AG04450 (cell line): ENCODE measurements around the gene ISX. TPM values are rescaled to one million over a fixed set of nuclear protein-coding genes. Genes with fewer than 3 reads are reported as not detected.

Source experiments
- CTCF ChIA-PET: fragments of 300-600, 350-600 bp; formaldehyde crosslinking; extraction: SDS; loops from one replicate; lab custom pipeline; 2022; ENCODE audit warnings: antibody characterized with exemption, inconsistent platforms; lab: Charles Lee
- POLR2A ChIA-PET: fragments of 350-600 bp; formaldehyde crosslinking; extraction: SDS; loops from one replicate; lab custom pipeline; 2021; ENCODE audit warnings: antibody characterized with exemption, inconsistent platforms; lab: Yijun Ruan, JAX
- DNase-seq: peaks from one replicate; pipeline ENCODE4 v3.0.0-alpha.2; 2011; ENCODE audit warnings: low read depth, low spot score
- H3K27ac ChIP-seq: one replicate; pipeline ENCODE4 v1.5.1; 2012; ENCODE audit warnings: low read depth, low read length, control low read depth
- H3K27me3 ChIP-seq: one replicate; pipeline ENCODE4 v1.6.0; 2012; ENCODE audit warnings: low read length; ENCODE audit not compliant: control insufficient read depth, insufficient read depth
- H3K4me3 ChIP-seq: 2 replicates; pipeline ENCODE4 v1.5.1; 2011; ENCODE audit warnings: mild to moderate bottlenecking, low read depth, low read length, control low read depth
- H3K9me3 ChIP-seq: 2 replicates; pipeline ENCODE4 v1.5.1; 2012; ENCODE audit warnings: low read length; ENCODE audit not compliant: control insufficient read depth, insufficient read depth
- polyA plus RNA-seq: library from polyadenylated mRNA; depleted of rRNA; stranded (reverse); fragments of >200 nt; gene quantifications from 2 replicates; pipeline ENCODE4 v1.2.3, GENCODE V29; 2011
- TF ChIP-seq, protein P1 (sequence below): IDR thresholded peaks from 2 replicates; pipeline ENCODE4 v1.5.1; 2011; ENCODE audit warnings: low read depth, low read length, control low read depth, inconsistent platforms

Gene ISX
- polyA plus RNA-seq, 1 experiment = not detected

DNA sequence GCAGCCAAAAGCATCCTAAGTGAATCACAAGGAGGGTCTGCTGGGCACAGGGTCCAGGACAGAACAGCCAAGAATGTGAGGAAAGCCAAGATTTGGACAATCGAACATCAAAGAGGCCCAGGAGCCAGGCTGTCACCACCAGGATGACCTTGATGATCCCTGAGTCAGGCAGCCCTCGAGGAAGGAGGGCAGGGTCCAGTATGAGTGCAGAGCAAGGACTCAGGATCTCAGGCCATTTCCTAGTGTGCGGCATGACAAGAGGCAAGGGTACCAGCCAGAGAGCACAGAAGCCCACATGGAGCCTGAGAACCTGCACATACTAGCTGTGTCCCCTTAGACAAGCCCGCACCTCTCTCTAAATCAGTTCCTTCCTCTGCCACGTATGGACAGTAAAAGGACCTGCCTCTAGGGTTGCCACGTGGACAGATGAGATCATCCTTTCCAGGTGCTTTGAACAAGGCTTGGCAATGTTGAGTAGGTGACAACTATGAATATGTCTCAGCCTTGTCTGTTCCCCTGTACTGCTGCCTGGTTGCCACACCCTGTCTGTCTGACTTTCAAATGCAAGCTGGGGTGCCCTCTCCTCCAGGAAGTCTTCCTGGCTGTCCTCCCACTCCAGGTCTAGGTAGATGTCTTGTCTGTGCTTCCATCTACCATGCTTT, 32.2 kb upstream of the ISX start:
- peaks cover 7% of the 10 kb centered on the region for H3K9me3 ChIP-seq
- ChIA-PET CTCF (no interaction called here), POLR2A (no interaction called here)
- H3K4me3 ChIP-seq = no peak overlapping the region
- TF ChIP-seq, protein P1, sequence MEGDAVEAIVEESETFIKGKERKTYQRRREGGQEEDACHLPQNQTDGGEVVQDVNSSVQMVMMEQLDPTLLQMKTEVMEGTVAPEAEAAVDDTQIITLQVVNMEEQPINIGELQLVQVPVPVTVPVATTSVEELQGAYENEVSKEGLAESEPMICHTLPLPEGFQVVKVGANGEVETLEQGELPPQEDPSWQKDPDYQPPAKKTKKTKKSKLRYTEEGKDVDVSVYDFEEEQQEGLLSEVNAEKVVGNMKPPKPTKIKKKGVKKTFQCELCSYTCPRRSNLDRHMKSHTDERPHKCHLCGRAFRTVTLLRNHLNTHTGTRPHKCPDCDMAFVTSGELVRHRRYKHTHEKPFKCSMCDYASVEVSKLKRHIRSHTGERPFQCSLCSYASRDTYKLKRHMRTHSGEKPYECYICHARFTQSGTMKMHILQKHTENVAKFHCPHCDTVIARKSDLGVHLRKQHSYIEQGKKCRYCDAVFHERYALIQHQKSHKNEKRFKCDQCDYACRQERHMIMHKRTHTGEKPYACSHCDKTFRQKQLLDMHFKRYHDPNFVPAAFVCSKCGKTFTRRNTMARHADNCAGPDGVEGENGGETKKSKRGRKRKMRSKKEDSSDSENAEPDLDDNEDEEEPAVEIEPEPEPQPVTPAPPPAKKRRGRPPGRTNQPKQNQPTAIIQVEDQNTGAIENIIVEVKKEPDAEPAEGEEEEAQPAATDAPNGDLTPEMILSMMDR = no peak
- H3K27ac ChIP-seq = no peak overlapping the region
- H3K27me3 ChIP-seq = no peaks in the 10 kb centered on the region
- no peak for DNase-seq

DNA sequence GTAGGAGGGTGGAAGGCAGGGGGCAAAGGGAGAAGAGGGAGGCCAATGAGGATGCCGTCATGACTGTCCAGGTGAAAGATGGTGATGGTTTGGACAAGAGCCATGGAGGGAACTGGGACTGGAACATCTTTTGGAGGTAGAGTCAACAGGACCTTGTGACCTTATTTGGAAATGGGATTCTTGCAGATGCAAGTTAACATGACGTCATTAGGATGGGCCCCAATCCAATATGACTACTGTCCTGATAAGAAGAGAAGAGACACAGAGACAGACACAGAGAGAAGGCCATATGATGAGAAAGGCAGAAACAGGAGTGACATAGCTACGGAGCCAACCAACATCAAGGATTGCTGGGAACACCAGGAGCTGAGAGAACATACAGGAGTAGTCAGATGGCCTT, 31.0 kb upstream of the ISX start:
- Histone ChIP-seq H3K9me3 (peaks cover 16% of the 10 kb centered on the region), H3K27ac (no peak overlapping the region), H3K4me3 (no peak overlapping the region), H3K27me3 (no peaks in the 10 kb centered on the region)
- ChIA-PET POLR2A (no interaction called here), CTCF (no interaction called here)
- TF ChIP-seq, protein P1 = no peak
- DNase-seq = no peak

DNA sequence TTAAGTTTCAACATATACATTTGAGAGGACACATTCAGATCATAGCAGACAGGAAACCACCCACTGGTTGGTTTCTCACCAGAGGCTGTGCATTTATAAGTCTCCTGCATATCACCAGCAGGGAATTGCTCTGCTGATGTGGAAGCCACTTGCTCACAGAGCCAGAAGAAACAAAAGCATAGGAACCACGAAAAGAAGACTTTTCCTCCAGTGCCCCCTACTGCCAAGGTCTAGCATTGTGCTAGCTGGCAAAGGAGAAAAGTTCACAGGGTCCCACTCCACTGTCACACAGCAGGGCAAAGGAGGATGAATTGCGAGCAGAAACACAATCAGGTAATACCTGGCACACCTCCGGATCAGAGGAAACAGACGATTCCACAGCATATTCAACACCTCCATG, 28.9 kb upstream of the ISX start:
- POLR2A ChIA-PET = no interaction called here
- peaks cover 18% of the 10 kb centered on the region for H3K9me3 ChIP-seq
- H3K4me3 ChIP-seq = no peak overlapping the region
- H3K27me3 ChIP-seq = no peaks in the 10 kb centered on the region
- DNase-seq = no peak
- no peak overlapping the region for H3K27ac ChIP-seq
- CTCF ChIA-PET = no interaction called here
- TF ChIP-seq, protein P1 = no peak

DNA sequence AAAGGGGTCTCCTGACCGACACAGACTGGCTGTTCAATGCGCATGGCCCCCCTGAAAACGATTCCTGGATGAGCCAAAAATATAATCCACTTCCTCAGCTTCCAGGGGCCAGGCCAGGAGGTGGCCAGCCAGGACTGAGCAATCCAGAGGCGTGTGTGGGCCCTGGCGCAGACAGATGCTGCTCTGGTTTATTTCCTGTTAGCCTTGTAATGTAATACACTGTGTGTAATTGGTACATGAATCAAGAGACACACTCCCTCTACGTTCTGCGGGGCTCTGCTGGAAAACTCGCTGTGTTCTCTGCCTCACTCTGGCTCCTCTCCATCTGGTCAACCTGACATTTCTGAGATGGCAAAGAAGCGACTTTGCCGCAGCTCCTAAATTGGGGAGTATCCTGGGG, 26.3 kb upstream of the ISX start:
- CTCF ChIA-PET = interaction anchor here (0.6 kb wide), 1 partner anchor 1214 kb away, joined by 3 read pairs; no protein-coding TSS in a partner anchor
- no peak overlapping the region for H3K4me3 ChIP-seq
- no peak for DNase-seq

More for the DNA sequence above, 26.3 kb upstream of the ISX start:
- TF ChIP-seq, protein P1 = no peak
- POLR2A ChIA-PET = no interaction called here
- H3K27ac ChIP-seq = no peak overlapping the region
- H3K27me3 ChIP-seq = no peaks in the 10 kb centered on the region
- peaks cover 24% of the 10 kb centered on the region for H3K9me3 ChIP-seq
